ENCODE data around the gene TRIM9.
A peak's percentile ranks its signal among the peaks of the same experiment; 100 is the strongest.

The TRIM9 gene

GRCh38 chr14:51019089-51019488 lies 75.8 kb downstream of the TRIM9 start:
- Histone ChIP-seq H3K9ac (ENCODE audit: low read length) (no peak overlapping the region), H3K4me3 (ENCODE audit: low read depth in 1 of 2, low read length in 2 of 2) (no peak overlapping the region), H3K9me3 (ENCODE audit: low read length) (no peaks in the 10 kb centered on the region), H3K36me3 (ENCODE audit: insufficient read depth, low read length) (no peaks in the 10 kb centered on the region), H3K4me1 (ENCODE audit: insufficient read depth, low read length) (peaks cover 33% of the 10 kb centered on the region), H3K27me3 (ENCODE audit: control insufficient read depth in 1 of 2, insufficient read depth in 2 of 2, low read length in 2 of 2) (no peaks in the 10 kb centered on the region), H3K27ac (ENCODE audit: low read depth, low read length) (no peak overlapping the region)

GRCh38 chr14:51018521-51018920 lies 76.4 kb downstream of the TRIM9 start:
- no peak overlapping the region for H3K9ac ChIP-seq (ENCODE audit: low read length)
- no peaks in the 10 kb centered on the region for H3K36me3 ChIP-seq (ENCODE audit: insufficient read depth, low read length)
- H3K27me3 ChIP-seq (ENCODE audit: control insufficient read depth in 1 of 2, insufficient read depth in 2 of 2, low read length in 2 of 2): no peaks in the 10 kb centered on the region
- H3K4me1 ChIP-seq (ENCODE audit: insufficient read depth, low read length): peaks cover 31% of the 10 kb centered on the region
- H3K27ac ChIP-seq (ENCODE audit: low read depth, low read length): no peak overlapping the region
- no peaks in the 10 kb centered on the region for H3K9me3 ChIP-seq (ENCODE audit: low read length)
- H3K4me3 ChIP-seq (ENCODE audit: low read depth in 1 of 2, low read length in 2 of 2): no peak overlapping the region

GRCh38 chr14:51014625-51015024 lies 80.3 kb downstream of the TRIM9 start:
- Histone ChIP-seq H3K9me3 (ENCODE audit: low read length) (no peaks in the 10 kb centered on the region), H3K4me1 (ENCODE audit: insufficient read depth, low read length) (peaks cover 19% of the 10 kb centered on the region), H3K4me3 (ENCODE audit: low read depth in 1 of 2, low read length in 2 of 2) (no peak overlapping the region), H3K27me3 (ENCODE audit: control insufficient read depth in 1 of 2, insufficient read depth in 2 of 2, low read length in 2 of 2) (no peaks in the 10 kb centered on the region), H3K36me3 (ENCODE audit: insufficient read depth, low read length) (no peaks in the 10 kb centered on the region), H3K9ac (ENCODE audit: low read length) (no peak overlapping the region), H3K27ac (ENCODE audit: low read depth, low read length) (no peak overlapping the region)

- Histone ChIP-seq H3K27ac (ENCODE audit: low read depth, low read length) (no peak overlapping the region), H3K27me3 (ENCODE audit: control insufficient read depth in 1 of 2, insufficient read depth in 2 of 2, low read length in 2 of 2) (no peaks in the 10 kb centered on the region), H3K4me3 (ENCODE audit: low read depth in 1 of 2, low read length in 2 of 2) (no peak overlapping the region), H3K9ac (ENCODE audit: low read length) (no peak overlapping the region), H3K9me3 (ENCODE audit: low read length) (no peaks in the 10 kb centered on the region), H3K4me1 (ENCODE audit: insufficient read depth, low read length) (peaks cover 13% of the 10 kb centered on the region), H3K36me3 (ENCODE audit: insufficient read depth, low read length) (no peaks in the 10 kb centered on the region)
Observed at GRCh38 chr14:51014086-51014485, 80.8 kb downstream of the TRIM9 start.

GRCh38 chr14:51012055-51012454 lies 82.8 kb downstream of the TRIM9 start:
- Histone ChIP-seq H3K27ac (ENCODE audit: low read depth, low read length) (no peak overlapping the region), H3K9me3 (ENCODE audit: low read length) (no peaks in the 10 kb centered on the region), H3K4me1 (ENCODE audit: insufficient read depth, low read length) (peaks cover 11% of the 10 kb centered on the region), H3K9ac (ENCODE audit: low read length) (no peak overlapping the region), H3K27me3 (ENCODE audit: control insufficient read depth in 1 of 2, insufficient read depth in 2 of 2, low read length in 2 of 2) (no peaks in the 10 kb centered on the region), H3K36me3 (ENCODE audit: insufficient read depth, low read length) (no peaks in the 10 kb centered on the region), H3K4me3 (ENCODE audit: low read depth in 1 of 2, low read length in 2 of 2) (no peak overlapping the region)

- no peak overlapping the region for H3K27ac ChIP-seq (ENCODE audit: low read depth, low read length)
- no peak overlapping the region for H3K9ac ChIP-seq (ENCODE audit: low read length)
- no peaks in the 10 kb centered on the region for H3K36me3 ChIP-seq (ENCODE audit: insufficient read depth, low read length)
- peaks cover 8% of the 10 kb centered on the region for H3K4me1 ChIP-seq (ENCODE audit: insufficient read depth, low read length)
- no peaks in the 10 kb centered on the region for H3K27me3 ChIP-seq (ENCODE audit: control insufficient read depth in 1 of 2, insufficient read depth in 2 of 2, low read length in 2 of 2)
- no peak overlapping the region for H3K4me3 ChIP-seq (ENCODE audit: low read depth in 1 of 2, low read length in 2 of 2)
- H3K9me3 ChIP-seq (ENCODE audit: low read length): no peaks in the 10 kb centered on the region
Observed at GRCh38 chr14:51008446-51008845, 86.5 kb downstream of the TRIM9 start.

- Histone ChIP-seq H3K9ac (ENCODE audit: low read length) (no peak overlapping the region), H3K27ac (ENCODE audit: low read depth, low read length) (no peak overlapping the region), H3K4me1 (ENCODE audit: insufficient read depth, low read length) (peaks cover 15% of the 10 kb centered on the region)
Observed at GRCh38 chr14:51006781-51007211, 88.1 kb downstream of the TRIM9 start.

GRCh38 chr14:51006324-51006723 lies 88.6 kb downstream of the TRIM9 start:
- Histone ChIP-seq H3K9me3 (ENCODE audit: low read length) (no peaks in the 10 kb centered on the region), H3K4me3 (ENCODE audit: low read depth in 1 of 2, low read length in 2 of 2) (no peak overlapping the region), H3K36me3 (ENCODE audit: insufficient read depth, low read length) (no peaks in the 10 kb centered on the region), H3K27ac (ENCODE audit: low read depth, low read length) (no peak overlapping the region), H3K4me1 (ENCODE audit: insufficient read depth, low read length) (peaks cover 15% of the 10 kb centered on the region), H3K9ac (ENCODE audit: low read length) (no peak overlapping the region), H3K27me3 (ENCODE audit: control insufficient read depth in 1 of 2, insufficient read depth in 2 of 2, low read length in 2 of 2) (no peaks in the 10 kb centered on the region)

More at GRCh38 chr14:51006781-51007211, 88.1 kb downstream of the TRIM9 start:
- Histone ChIP-seq H3K27me3 (ENCODE audit: control insufficient read depth in 1 of 2, insufficient read depth in 2 of 2, low read length in 2 of 2) (no peaks in the 10 kb centered on the region), H3K9me3 (ENCODE audit: low read length) (no peaks in the 10 kb centered on the region), H3K4me3 (ENCODE audit: low read depth in 1 of 2, low read length in 2 of 2) (no peak overlapping the region), H3K36me3 (ENCODE audit: insufficient read depth, low read length) (no peaks in the 10 kb centered on the region)

- Histone ChIP-seq H3K9me3 (ENCODE audit: low read length) (no peaks in the 10 kb centered on the region), H3K9ac (ENCODE audit: low read length) (no peak overlapping the region), H3K4me3 (ENCODE audit: low read depth in 1 of 2, low read length in 2 of 2) (no peak overlapping the region), H3K4me1 (ENCODE audit: insufficient read depth, low read length) (peaks cover 15% of the 10 kb centered on the region), H3K27ac (ENCODE audit: low read depth, low read length) (peak overlapping the region; percentile 36), H3K36me3 (ENCODE audit: insufficient read depth, low read length) (no peaks in the 10 kb centered on the region), H3K27me3 (ENCODE audit: control insufficient read depth in 1 of 2, insufficient read depth in 2 of 2, low read length in 2 of 2) (no peaks in the 10 kb centered on the region)
Observed at GRCh38 chr14:51004801-51005526, 89.9 kb downstream of the TRIM9 start.

- no peaks in the 10 kb centered on the region for H3K9me3 ChIP-seq (ENCODE audit: low read length)
- peaks cover 15% of the 10 kb centered on the region for H3K4me1 ChIP-seq (ENCODE audit: insufficient read depth, low read length)
- H3K27ac ChIP-seq (ENCODE audit: low read depth, low read length): no peak overlapping the region
- no peak overlapping the region for H3K4me3 ChIP-seq (ENCODE audit: low read depth in 1 of 2, low read length in 2 of 2)
- H3K36me3 ChIP-seq (ENCODE audit: insufficient read depth, low read length): no peaks in the 10 kb centered on the region
- no peaks in the 10 kb centered on the region for H3K27me3 ChIP-seq (ENCODE audit: control insufficient read depth in 1 of 2, insufficient read depth in 2 of 2, low read length in 2 of 2)
- no peak overlapping the region for H3K9ac ChIP-seq (ENCODE audit: low read length)
Observed at GRCh38 chr14:51004352-51004800, 90.5 kb downstream of the TRIM9 start.

GRCh38 chr14:51002406-51002999 lies 92.4 kb downstream of the TRIM9 start:
- H3K27ac ChIP-seq (ENCODE audit: low read depth, low read length): no peak overlapping the region
- peaks cover 15% of the 10 kb centered on the region for H3K4me1 ChIP-seq (ENCODE audit: insufficient read depth, low read length)
- H3K36me3 ChIP-seq (ENCODE audit: insufficient read depth, low read length): no peaks in the 10 kb centered on the region
- no peaks in the 10 kb centered on the region for H3K27me3 ChIP-seq (ENCODE audit: control insufficient read depth in 1 of 2, insufficient read depth in 2 of 2, low read length in 2 of 2)
- H3K4me3 ChIP-seq (ENCODE audit: low read depth in 1 of 2, low read length in 2 of 2): no peak overlapping the region
- H3K9me3 ChIP-seq (ENCODE audit: low read length): no peaks in the 10 kb centered on the region
- no peak overlapping the region for H3K9ac ChIP-seq (ENCODE audit: low read length)

- Histone ChIP-seq H3K9ac (ENCODE audit: low read length) (no peak overlapping the region), H3K27ac (ENCODE audit: low read depth, low read length) (no peak overlapping the region)
Observed at GRCh38 chr14:51000566-51000965, 94.3 kb downstream of the TRIM9 start.

More at GRCh38 chr14:51000566-51000965, 94.3 kb downstream of the TRIM9 start:
- Histone ChIP-seq H3K4me1 (ENCODE audit: insufficient read depth, low read length) (peaks cover 15% of the 10 kb centered on the region), H3K4me3 (ENCODE audit: low read depth in 1 of 2, low read length in 2 of 2) (no peak overlapping the region), H3K9me3 (ENCODE audit: low read length) (no peaks in the 10 kb centered on the region), H3K27me3 (ENCODE audit: control insufficient read depth in 1 of 2, insufficient read depth in 2 of 2, low read length in 2 of 2) (no peaks in the 10 kb centered on the region), H3K36me3 (ENCODE audit: insufficient read depth, low read length) (no peaks in the 10 kb centered on the region)

All from muscle layer of colon (tissue), 2 donors.